CD8-positive, alpha-beta memory T cell (primary cell): ENCODE measurements around the gene RAX2. TPM values are rescaled to one million over a fixed set of nuclear protein-coding genes. Genes with fewer than 3 reads are reported as not detected.
A peak's percentile ranks its signal among the peaks of the same experiment; 100 is the strongest.

Source experiments
- CTCF ChIA-PET: fragments of 350-600 bp; sonication (Branson Sonifier 250); formaldehyde crosslinking; loops from one replicate; lab custom pipeline; 2021; ENCODE audit warnings: antibody characterized with exemption; lab: Charles Lee
- POLR2A ChIA-PET: fragments of 350-600 bp; sonication (Branson Sonifier 250); formaldehyde crosslinking; loops from one replicate; lab custom pipeline; 2021; ENCODE audit warnings: antibody characterized with exemption; lab: Charles Lee
- DNase-seq, 5 donors: peaks; one replicate each; pipeline versions ENCODE4 v3.0.0 to v3.0.0-alpha.2; 2020 to 2022; ENCODE audit warnings: mixed read lengths in 1 of 5
- H3K27ac ChIP-seq: one replicate; pipeline ENCODE4 v1.7.0; 2013; ENCODE audit warnings: low read depth, mild to moderate bottlenecking, low read length, moderate library complexity
- H3K27me3 ChIP-seq: 2 replicates; pipeline ENCODE4 v1.7.0; 2013; ENCODE audit warnings: low read length, mild to moderate bottlenecking; ENCODE audit not compliant: insufficient read depth, poor library complexity, severe bottlenecking
- H3K36me3 ChIP-seq: 2 replicates; pipeline ENCODE4 v1.7.0; 2013; ENCODE audit warnings: mild to moderate bottlenecking, low read length, moderate library complexity; ENCODE audit not compliant: insufficient read depth
- H3K4me1 ChIP-seq: 2 replicates; pipeline ENCODE4 v1.7.0; 2013; ENCODE audit warnings: mild to moderate bottlenecking, low read length, moderate library complexity; ENCODE audit not compliant: insufficient read depth
- H3K4me3 ChIP-seq: 2 replicates; pipeline ENCODE4 v1.7.0; 2013; ENCODE audit warnings: mild to moderate bottlenecking, low read length
- H3K9me3 ChIP-seq: 2 replicates; pipeline ENCODE4 v1.7.0; 2013; ENCODE audit warnings: mild to moderate bottlenecking, low read length
- H3K27ac Mint-ChIP-seq, 8 donors: one replicate each; pipeline ENCODE4 v1.8.0; 2020 to 2021; ENCODE audit warnings: mixed read lengths in 8 of 8, mild to moderate bottlenecking in 6 of 8, inconsistent platforms in 3 of 8, moderate library complexity in 3 of 8
- H3K27me3 Mint-ChIP-seq, 2 donors: one replicate each; pipeline ENCODE4 v1.8.0; 2020 to 2021; ENCODE audit warnings: mixed read lengths in 2 of 2, mild to moderate bottlenecking in 1 of 2, moderate library complexity in 1 of 2
- H3K36me3 Mint-ChIP-seq, 3 donors: one replicate each; pipeline ENCODE4 v1.8.0; 2020 to 2021; ENCODE audit warnings: mixed read lengths in 3 of 3, inconsistent platforms in 1 of 3, mild to moderate bottlenecking in 1 of 3
- H3K4me1 Mint-ChIP-seq, 3 donors: one replicate each; pipeline ENCODE4 v1.8.0; 2020 to 2021; ENCODE audit warnings: mixed read lengths in 3 of 3, inconsistent platforms in 1 of 3, mild to moderate bottlenecking in 1 of 3
- H3K4me3 Mint-ChIP-seq, 7 donors: one replicate each; pipeline ENCODE4 v1.8.0; 2020 to 2021; ENCODE audit warnings: mixed read lengths in 7 of 7, mild to moderate bottlenecking in 6 of 7, moderate library complexity in 4 of 7, inconsistent platforms in 2 of 7
- H3K9me3 Mint-ChIP-seq, 5 donors: one replicate each; pipeline ENCODE4 v1.8.0; 2020 to 2022; ENCODE audit warnings: mixed read lengths in 5 of 5, mild to moderate bottlenecking in 3 of 5, moderate library complexity in 2 of 5, inconsistent platforms in 1 of 5
- polyA plus RNA-seq: library from polyadenylated mRNA; unstranded; fragments of 300-500 nt; fragmentation: Illumina TruSeq; gene quantifications from one replicate; pipeline ENCODE4 v1.2.3, GENCODE V29; 2021
- total RNA-seq, 2 experiments: library from RNA; stranded (reverse); gene quantifications; one replicate each; pipeline ENCODE4 v1.2.3, GENCODE V29; 2021

Gene RAX2
- total and polyA plus RNA-seq, 3 experiments from 2014 or later = not detected

GRCh38 chr19:3775831-3776230 is 3.8 kb upstream of the RAX2 start:
- Histone ChIP-seq H3K27ac (no peak overlapping the region), H3K27me3 (no peaks in the 10 kb centered on the region), H3K36me3 (no peaks in the 10 kb centered on the region), H3K4me3 (no peak overlapping the region), H3K4me1 (no peaks in the 10 kb centered on the region), H3K9me3 (no peaks in the 10 kb centered on the region)
- H3K27ac Mint-ChIP-seq = no peak overlapping the region
- no peaks in the 10 kb centered on the region for H3K27me3 Mint-ChIP-seq
- ChIA-PET POLR2A (no interaction called here), CTCF (interaction anchor here (0.9 kb wide), 1 partner anchor 36 kb away, joined by 3 read pairs; no protein-coding TSS in a partner anchor)
- peaks cover under 1 to 5% (median 4%) of the 10 kb centered on the region in 3 donors for H3K36me3 Mint-ChIP-seq
- DNase-seq = no peak
- no peak overlapping the region for H3K4me3 Mint-ChIP-seq
- peaks cover 0 to under 1% (median under 1%) of the 10 kb centered on the region in 5 donors for H3K9me3 Mint-ChIP-seq
- peaks cover 1 to 6% (median 1%) of the 10 kb centered on the region in 3 donors for H3K4me1 Mint-ChIP-seq

- CTCF ChIA-PET = interaction anchor here (0.9 kb wide), 1 partner anchor 37 kb away, joined by 3 read pairs; no protein-coding TSS in a partner anchor
- POLR2A ChIA-PET = no interaction called here
These were observed 3.3 kb upstream of the RAX2 start for GRCh38 chr19:3775374-3775711.

DNA sequence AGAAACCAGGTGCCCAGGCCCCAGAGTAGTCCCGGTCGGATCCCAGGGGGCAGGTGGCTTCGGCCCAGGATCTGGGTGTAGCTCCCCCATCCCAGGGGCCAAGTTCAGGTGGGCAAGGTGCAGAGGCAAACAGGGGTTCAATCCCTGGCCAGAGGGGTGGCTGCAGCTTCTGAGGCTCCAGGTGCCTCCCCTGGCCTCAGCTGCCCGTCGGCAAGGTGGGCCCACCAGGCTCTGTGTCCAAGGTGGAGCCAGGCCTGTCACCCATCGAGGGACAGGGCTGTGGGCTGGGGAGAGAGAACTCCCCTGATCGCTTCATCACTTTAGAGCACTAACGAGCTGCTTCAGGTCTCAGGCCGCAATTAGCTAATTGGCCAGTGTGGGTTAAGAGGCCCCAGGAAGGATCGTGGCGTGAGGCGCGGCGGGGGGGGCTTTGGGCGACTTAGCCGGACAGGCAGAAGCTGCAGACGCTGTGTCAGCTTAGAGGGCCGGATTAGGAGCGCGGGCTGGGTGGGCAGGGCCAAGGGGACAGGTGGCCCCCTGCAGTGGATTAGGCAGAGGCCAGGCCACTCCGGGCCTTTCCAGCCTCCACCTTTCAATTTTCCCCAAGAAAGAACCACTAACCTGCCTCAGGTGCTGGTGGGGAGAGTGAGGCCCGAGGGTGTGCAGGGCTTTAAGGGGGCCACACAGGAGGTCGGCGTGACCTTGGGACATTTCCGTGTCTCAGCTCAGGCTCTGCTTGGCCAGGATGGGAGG is 2.8 kb upstream of the RAX2 start:
- POLR2A ChIA-PET = no interaction called here
- CTCF ChIA-PET = interaction anchor here (0.9 to 1.1 kb wide), 2 partner anchors 37 to 47 kb away, joined by 3 read pairs; no protein-coding TSS in a partner anchor
- no peaks in the 10 kb centered on the region for H3K9me3 Mint-ChIP-seq

More at GRCh38 chr19:3775374-3775711, 3.3 kb upstream of the RAX2 start:
- peaks cover 0 to 5% (median 4%) of the 10 kb centered on the region in 3 donors for H3K36me3 Mint-ChIP-seq
- no peaks in the 10 kb centered on the region for H3K9me3 Mint-ChIP-seq
- no peak overlapping the region for H3K4me3 Mint-ChIP-seq
- no peak overlapping the region for H3K27ac Mint-ChIP-seq
- Histone ChIP-seq H3K4me3 (no peak overlapping the region), H3K27ac (no peak overlapping the region), H3K4me1 (no peaks in the 10 kb centered on the region), H3K9me3 (no peaks in the 10 kb centered on the region), H3K36me3 (no peaks in the 10 kb centered on the region), H3K27me3 (no peaks in the 10 kb centered on the region)
- peaks cover 0 to 6% (median 0%) of the 10 kb centered on the region in 3 donors for H3K4me1 Mint-ChIP-seq
- DNase-seq = no peak
- H3K27me3 Mint-ChIP-seq = no peaks in the 10 kb centered on the region

DNA sequence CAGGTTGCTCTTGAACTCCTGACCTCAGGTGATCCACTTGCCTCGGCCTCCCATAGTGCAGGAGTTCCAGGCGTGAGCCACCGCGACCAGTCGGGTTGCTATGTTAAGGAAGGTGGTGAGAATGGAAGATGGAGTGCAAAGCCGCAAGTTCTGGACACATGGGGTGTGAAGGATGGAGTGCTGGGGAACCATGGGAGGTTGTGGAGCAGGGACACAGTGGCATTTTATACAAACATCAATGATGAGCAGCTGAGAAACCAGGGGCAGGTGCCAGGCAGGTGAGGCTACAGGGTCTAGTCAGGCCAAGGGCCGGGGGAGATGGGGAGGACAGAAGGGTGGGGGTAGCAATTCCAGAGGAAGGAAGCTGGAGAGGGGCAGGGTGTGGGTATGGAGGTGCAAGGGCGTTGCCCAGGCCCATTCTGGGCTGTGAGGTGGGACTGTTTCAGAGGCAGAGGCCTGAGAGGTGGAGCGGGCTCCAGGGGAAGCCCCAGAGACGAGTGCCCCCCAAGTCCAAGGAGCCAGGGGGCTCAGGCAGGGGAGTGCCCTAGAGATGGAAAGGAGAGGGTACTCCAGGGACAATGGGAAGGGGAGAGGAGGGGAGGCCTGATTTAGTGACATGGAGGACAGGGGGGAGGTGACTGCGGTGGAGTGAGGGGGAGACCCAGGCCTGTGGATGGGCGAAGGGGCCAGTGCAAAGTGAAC is 1.9 kb upstream of the RAX2 start:
- DNase-seq = no peak
- Mint-ChIP-seq H3K27me3 (no peaks in the 10 kb centered on the region), H3K4me3 (no peak overlapping the region), H3K36me3 (peaks cover 0 to 15% (median 4%) of the 10 kb centered on the region in 3 donors), H3K9me3 (no peaks in the 10 kb centered on the region), H3K4me1 (peaks cover 0 to 6% (median 1%) of the 10 kb centered on the region in 3 donors), H3K27ac (no peak overlapping the region)
- ChIA-PET POLR2A (no interaction called here), CTCF (interaction anchor here (1.1 kb wide), 1 partner anchor 48 kb away, joined by 3 read pairs; no protein-coding TSS in a partner anchor)
- Histone ChIP-seq H3K36me3 (no peaks in the 10 kb centered on the region), H3K27ac (no peak overlapping the region), H3K27me3 (no peaks in the 10 kb centered on the region), H3K9me3 (no peaks in the 10 kb centered on the region), H3K4me1 (no peaks in the 10 kb centered on the region), H3K4me3 (no peak overlapping the region)

More for the DNA sequence above, 2.8 kb upstream of the RAX2 start:
- peak overlapping the region in 1 of 8 donors; percentile 36 for H3K27ac Mint-ChIP-seq
- H3K4me3 Mint-ChIP-seq = no peak overlapping the region
- Histone ChIP-seq H3K4me3 (no peak overlapping the region), H3K27me3 (no peaks in the 10 kb centered on the region), H3K9me3 (no peaks in the 10 kb centered on the region), H3K27ac (no peak overlapping the region), H3K4me1 (no peaks in the 10 kb centered on the region), H3K36me3 (no peaks in the 10 kb centered on the region)
- DNase-seq = no peak
- H3K4me1 Mint-ChIP-seq = peaks cover 0 to 6% (median 0%) of the 10 kb centered on the region in 3 donors
- peaks cover 0 to 7% (median 4%) of the 10 kb centered on the region in 3 donors for H3K36me3 Mint-ChIP-seq
- H3K27me3 Mint-ChIP-seq = no peaks in the 10 kb centered on the region

- H3K27ac Mint-ChIP-seq = no peak overlapping the region
- POLR2A ChIA-PET = no interaction called here
These were observed 775 bp downstream of the RAX2 start for GRCh38 chr19:3771000-3771905.

GRCh38 chr19:3770136-3770999 is 1.7 kb downstream of the RAX2 start:
- Histone ChIP-seq H3K27ac (no peak overlapping the region), H3K4me3 (no peak overlapping the region), H3K27me3 (no peaks in the 10 kb centered on the region), H3K9me3 (no peaks in the 10 kb centered on the region), H3K36me3 (peaks cover under 1% of the 10 kb centered on the region), H3K4me1 (peaks cover 7% of the 10 kb centered on the region)
- POLR2A ChIA-PET = no interaction called here
- Mint-ChIP-seq H3K4me1 (peaks cover 6 to 12% (median 12%) of the 10 kb centered on the region in 3 donors), H3K36me3 (peaks cover 0 to 39% (median 5%) of the 10 kb centered on the region in 3 donors), H3K27ac (no peak overlapping the region), H3K27me3 (no peaks in the 10 kb centered on the region), H3K4me3 (no peak overlapping the region), H3K9me3 (no peaks in the 10 kb centered on the region)
- CTCF ChIA-PET = interaction anchor here (1.5 kb wide), 1 partner anchor 52 kb away, joined by 3 read pairs; no protein-coding TSS in a partner anchor
- DNase-seq = no peak

More at GRCh38 chr19:3771000-3771905, 775 bp downstream of the RAX2 start:
- Mint-ChIP-seq H3K4me3 (no peak overlapping the region), H3K4me1 (peaks cover 5 to 12% (median 11%) of the 10 kb centered on the region in 3 donors), H3K36me3 (peaks cover 0 to 36% (median 5%) of the 10 kb centered on the region in 3 donors), H3K9me3 (no peaks in the 10 kb centered on the region), H3K27me3 (no peaks in the 10 kb centered on the region)
- Histone ChIP-seq H3K9me3 (no peaks in the 10 kb centered on the region), H3K4me1 (peaks cover 7% of the 10 kb centered on the region), H3K36me3 (no peaks in the 10 kb centered on the region), H3K27ac (no peak overlapping the region), H3K27me3 (no peaks in the 10 kb centered on the region), H3K4me3 (no peak overlapping the region)
- CTCF ChIA-PET = interaction anchor here (1.5 kb wide), 1 partner anchor 51 kb away, joined by 3 read pairs; no protein-coding TSS in a partner anchor
- no peak for DNase-seq

DNA sequence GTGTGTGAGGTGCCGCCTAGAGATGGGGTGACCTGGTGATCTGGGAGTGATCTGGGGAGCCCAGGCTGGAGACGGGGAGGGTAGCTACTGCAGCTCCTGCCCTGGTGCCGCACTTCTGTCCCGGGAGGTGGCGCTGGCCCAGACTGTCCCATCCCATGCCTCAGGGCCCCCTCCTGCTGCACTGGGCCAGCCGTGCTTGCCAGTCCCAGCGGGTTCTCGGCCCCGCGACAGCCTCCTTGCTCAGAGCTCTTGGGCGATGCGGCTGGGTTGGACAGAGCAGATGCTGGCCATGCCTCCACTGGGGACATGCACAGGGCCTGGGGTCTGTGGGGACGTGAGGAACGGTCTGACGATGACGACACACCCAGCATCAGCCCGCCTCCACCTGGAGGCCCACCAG is 2.5 kb downstream of the RAX2 start:
- Mint-ChIP-seq H3K4me3 (no peak overlapping the region), H3K4me1 (peaks cover 6 to 12% (median 12%) of the 10 kb centered on the region in 3 donors), H3K36me3 (peaks cover 0 to 39% (median 5%) of the 10 kb centered on the region in 3 donors), H3K27me3 (no peaks in the 10 kb centered on the region), H3K9me3 (no peaks in the 10 kb centered on the region), H3K27ac (no peak overlapping the region)
- ChIA-PET CTCF (no interaction called here), POLR2A (no interaction called here)
- Histone ChIP-seq H3K36me3 (peaks cover 5% of the 10 kb centered on the region), H3K27ac (no peak overlapping the region), H3K27me3 (no peaks in the 10 kb centered on the region), H3K4me3 (no peak overlapping the region), H3K4me1 (peaks cover 7% of the 10 kb centered on the region), H3K9me3 (no peaks in the 10 kb centered on the region)
- DNase-seq = no peak
